Activated T-helper 1 cell treated with anti-CD3 and anti-CD28 coated beads, Interleukin-2, amount 50 U/mL, for 16 hours (primary cell): ENCODE results near the gene ATOH8.

ENCODE experiments used
- DNase-seq, 2 donors: peaks; one replicate each; pipeline ENCODE4 v3.0.0-alpha.2; 2020; ENCODE audit warnings: low read depth in 1 of 2, low spot score in 1 of 2

The ATOH8 gene

DNA sequence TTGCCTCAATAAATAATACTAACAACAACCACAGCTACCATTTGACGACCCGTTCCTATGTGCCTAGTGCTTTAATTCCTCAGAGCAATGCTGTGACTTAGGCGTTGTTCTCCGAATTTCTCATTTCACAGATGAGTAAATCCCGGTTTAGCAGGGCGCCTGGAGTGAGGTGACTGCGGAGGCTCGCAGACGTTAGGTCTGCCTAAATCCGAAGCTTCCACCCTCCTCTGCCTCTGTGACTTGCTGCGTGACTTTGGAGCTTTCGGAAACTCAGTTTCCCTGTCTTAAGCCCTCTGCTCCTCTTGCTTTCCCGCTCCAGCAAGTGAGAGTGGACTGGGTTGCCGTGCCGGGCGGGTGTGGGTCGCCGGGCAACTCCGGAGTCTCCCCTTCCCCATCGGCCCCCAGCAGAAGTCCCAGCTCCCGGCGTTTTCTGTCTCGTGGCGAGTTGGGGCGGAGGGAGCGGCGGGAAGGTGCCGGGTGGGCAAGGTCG lies 711 bp upstream of the ATOH8 start:
- DNase-seq = no peak

DNA sequence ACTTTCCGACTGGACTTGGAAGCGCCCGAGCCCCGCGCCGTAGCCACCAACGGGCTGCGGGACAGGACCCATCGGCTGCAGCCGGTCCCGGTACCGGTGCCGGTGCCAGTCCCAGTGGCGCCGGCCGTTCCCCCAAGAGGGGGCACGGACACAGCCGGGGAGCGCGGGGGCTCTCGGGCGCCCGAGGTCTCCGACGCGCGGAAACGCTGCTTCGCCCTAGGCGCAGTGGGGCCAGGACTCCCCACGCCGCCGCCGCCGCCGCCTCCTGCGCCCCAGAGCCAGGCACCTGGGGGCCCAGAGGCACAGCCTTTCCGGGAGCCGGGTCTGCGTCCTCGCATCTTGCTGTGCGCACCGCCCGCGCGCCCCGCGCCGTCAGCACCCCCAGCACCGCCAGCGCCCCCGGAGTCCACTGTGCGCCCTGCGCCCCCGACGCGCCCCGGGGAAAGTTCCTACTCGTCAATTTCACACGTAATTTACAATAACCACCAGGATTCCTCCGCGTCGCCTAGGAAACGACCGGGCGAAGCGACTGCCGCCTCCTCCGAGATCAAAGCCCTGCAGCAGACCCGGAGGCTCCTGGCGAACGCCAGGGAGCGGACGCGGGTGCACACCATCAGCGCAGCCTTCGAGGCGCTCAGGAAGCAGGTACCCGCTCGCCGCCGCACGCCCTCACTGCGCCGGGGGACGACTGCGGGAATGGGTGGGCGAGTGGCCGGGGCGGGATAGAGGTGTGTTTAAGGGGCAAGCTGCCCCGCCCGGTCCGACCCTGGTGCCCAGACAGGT lies 713 bp downstream of the ATOH8 start:
- DNase-seq = no peak

DNA sequence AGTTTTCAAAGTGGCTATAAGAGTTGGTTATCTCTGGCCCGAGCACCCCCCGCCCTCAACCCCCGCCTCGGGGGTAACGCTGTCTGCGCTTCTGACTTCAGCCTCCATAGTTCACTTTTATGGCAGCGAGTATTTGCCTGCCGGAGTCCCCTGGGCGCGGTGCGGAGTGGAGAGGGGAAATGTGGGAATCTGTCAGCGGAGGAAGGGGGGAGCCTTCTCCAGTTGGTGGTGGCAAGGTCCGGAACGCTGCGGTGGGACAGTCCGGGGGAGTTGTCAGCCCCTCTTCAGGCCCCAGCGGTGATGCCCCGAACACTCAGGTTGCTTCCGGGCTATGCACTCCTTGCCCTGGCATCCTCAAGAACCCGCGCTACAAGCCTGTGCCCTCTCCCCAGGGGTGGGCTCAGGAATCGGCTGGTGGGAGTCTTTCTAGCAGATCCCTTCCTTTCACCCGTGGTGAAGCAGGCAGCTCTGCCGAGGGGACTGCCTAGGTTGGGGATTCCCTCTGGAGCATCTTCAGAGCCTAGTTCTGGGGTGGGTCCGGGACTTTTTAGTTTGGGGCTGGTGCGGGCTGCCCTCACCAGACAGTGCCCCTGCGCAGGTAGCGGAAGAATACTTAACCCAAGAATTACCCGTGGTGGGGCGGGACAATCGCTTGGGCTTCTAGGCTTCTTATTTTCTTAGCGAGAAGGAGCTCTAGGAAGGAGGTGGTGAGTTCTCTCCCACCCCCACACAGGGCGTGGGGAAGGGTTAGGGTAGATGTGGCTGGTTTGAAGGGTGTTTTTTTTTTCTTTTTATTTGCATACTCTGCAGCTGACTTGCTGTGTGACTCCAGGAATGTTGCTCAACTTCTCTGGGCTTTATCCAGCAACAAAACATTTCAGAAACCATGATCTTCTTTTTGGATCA lies 1.6 kb downstream of the ATOH8 start:
- no peak for DNase-seq

DNA sequence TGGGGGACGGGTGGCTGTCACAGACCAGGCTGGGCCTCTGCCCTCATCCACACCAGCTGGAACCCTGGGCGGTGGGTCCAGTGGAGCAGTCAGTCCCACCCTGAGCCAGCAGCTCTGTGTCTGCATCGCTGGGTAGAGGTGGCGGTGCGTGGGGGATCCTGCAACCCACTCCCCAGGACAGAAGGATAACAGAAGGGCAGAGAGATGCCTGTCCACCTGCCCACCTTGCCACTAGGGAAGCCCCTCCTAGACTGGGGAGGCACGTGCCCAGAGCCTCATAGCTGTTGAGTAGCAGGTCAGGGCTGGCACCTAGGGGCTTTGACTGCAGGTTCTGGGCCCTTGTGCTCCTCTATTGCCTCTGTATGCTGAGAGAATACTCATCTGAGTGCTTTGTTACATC lies 2.4 kb downstream of the ATOH8 start:
- no peak for DNase-seq

DNA sequence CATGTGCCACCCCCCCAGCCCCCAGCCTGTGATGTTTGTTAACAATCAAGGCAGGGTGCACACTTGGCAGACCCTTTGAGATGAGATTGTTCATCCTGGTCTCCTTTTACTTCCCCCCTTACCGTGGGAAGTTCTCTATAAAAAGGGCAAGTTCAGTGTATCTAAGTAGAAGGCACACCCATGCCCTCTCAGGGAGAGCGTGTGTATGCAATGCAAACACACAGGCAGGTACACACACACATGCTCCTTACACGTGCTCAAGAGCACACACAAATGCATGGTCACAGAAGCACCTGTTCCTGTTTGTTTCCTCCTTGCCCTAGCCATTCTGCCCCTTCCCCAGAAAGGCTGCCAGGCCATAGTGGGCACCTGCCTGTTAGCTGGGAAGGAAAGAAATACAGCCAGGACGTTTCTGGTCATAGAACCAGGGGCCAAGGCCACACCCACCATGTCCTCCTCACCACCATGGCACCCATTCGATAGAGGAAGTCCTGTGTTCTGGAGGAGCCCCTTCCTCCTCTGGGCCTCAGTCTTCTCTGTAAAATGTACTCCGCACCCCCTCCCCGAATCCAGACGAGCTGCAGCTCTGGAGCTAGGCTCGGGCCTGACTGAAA lies 3.1 kb downstream of the ATOH8 start:
- no peak for DNase-seq

DNA sequence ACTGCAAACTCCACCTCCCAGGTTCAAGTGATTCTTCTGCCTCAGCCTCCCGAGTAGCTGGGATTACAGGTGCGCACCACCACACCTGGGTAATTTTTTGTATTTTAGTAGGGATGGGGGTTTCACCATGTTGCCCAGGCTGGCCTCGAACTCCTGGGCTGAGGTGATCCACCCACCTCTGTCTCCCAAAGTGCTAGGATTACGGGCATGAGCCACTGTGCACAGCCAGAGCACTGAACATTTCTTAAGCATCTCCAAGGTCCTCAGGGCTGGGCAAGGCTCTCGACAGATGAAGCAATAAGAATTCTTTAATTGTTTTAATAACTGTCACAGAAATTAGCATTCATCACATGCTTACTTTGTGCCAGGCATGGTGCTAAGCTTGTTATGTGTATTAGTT lies 4.1 kb downstream of the ATOH8 start:
- DNase-seq = no peak

DNA sequence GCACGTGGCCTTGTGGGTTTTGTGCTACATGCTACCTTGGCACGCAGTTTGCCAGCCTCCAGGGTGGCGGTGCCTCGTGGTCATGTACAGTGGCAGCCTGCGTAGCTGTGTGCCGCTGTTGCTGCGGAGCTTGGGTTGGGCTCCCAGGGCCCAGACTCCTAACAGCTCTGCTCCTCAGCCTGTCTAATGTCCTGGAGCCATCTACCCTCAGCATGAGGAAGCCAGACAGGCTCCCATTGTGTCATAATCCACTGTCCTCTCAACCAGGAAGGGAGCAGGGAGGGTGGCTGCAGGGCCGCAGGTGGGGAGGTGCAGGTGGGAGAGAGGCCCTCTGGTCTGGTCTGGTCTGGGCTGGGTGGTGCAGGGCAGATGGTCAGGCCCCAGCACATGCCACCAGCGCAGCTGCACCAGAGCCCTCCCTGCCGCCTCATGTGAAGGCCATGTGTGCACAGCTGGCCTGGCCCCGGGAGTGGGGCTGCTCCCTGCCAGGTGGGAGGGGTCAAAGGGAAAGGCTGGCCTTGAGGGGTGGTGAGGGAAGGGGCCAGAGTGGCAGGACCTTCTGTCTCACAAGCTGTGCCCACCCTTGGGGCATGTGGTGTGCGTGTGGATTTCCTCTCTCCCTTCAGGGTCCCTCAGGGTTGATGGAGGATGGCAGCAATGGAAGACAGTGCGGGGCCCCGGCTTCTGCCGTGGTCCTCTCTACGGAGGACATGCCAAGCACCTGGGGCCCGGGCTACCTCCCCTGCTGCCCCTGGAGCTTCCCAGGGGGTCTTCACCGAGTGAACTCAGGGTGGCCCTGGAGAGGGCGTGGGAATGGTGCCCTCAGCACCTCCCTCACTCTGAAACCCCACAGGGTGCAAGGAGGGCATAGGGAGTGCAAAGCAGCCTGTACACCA lies 4.8 kb downstream of the ATOH8 start:
- DNase-seq = no peak

DNA sequence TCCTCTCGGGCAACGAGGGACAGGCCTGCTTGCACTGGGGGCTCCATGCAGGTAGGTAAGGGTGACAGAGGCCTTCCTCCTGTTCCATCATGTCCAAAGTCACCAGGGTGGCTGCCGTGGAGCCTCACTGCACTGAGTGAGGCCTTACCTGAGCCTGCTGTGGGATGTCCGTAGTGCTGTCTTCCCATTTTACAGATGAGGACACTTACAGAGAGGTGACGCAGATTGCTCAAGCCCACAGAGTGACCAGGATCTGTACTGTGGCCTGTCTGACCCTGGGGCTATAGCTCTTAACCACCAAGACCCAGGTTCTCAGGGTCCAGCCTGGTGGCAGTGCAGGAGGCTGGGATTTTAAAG lies 5.4 kb downstream of the ATOH8 start:
- no peak for DNase-seq

DNA sequence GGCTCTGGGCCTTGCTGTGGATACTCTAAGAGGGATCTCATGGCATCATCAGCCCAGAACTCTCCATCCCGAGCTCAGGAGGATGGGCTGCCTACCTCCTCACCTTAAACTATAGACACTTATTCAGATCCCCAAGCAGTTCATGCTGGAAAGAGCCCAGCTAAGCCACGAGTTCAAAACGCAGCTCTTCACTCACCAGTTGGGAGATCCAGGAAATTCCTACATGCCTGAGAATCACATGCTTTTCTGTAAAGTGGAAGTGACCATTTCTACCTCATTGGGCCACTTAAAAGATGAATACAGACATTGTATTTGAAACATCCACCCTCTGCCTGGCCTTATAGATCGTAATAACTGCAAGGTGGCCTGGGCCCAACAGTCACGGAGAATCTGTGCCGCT lies 6.6 kb downstream of the ATOH8 start:
- no peak for DNase-seq

DNA sequence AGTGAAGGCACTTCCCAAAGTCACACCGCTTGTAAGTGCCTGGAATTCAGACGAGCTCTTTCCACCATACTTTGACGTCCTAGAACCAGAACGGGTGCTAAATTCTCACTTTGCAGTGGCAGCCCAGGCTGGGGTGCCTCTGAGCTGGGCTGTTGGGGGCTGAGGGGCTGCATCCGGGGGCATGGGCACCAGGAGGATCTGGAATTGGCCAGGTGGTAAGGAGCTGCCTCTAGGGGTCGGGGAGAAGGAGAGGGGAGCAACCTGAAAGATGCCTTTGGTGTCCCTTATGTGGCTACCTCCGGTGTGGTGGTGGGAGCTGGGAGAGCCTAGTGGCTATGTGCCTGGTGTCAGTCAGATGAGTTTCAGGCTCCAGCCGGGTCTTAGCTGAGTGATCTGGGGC lies 7.1 kb downstream of the ATOH8 start:
- no peak for DNase-seq

DNA sequence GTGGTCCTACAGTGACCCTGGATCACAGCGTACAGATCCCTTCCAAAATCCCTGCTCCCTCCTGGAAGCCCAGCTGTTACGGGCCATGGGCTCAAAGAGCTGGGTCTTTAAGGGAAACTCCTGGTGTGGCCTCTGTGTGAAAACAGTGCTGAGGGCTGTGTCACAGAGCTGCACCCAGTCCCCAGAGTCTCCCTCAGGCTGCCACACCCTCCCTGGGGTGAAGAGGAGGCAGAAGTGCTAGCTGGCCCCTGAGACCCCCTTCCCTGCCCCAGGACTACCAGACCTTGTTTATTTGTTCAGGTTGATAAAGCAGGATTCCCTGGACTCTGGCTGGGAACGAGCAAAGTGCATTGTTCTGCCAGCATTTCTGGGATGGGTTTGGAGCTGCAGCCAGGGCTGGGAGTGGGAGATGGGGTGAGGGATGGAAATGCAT lies 7.7 kb downstream of the ATOH8 start:
- DNase-seq = no peak

DNA sequence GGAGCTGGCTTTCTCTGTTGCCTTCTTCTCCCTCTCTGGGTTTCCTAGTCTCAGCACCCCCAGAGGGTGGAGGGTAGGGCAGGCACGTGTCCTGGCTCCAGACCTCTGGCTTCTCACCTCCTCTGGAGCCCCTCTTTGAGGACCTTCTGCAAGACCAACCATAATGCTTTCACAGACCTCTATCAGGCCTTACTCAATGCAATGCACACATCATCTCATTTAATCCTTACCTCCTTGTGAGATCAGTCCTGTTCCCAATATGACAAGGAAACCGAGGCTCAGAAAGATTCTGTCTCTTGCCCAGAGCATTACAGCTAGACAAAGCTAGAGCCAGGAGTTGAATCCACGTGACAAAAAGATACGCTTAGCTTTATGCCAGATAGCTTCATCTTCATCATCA lies 8.2 kb downstream of the ATOH8 start:
- no peak for DNase-seq

DNA sequence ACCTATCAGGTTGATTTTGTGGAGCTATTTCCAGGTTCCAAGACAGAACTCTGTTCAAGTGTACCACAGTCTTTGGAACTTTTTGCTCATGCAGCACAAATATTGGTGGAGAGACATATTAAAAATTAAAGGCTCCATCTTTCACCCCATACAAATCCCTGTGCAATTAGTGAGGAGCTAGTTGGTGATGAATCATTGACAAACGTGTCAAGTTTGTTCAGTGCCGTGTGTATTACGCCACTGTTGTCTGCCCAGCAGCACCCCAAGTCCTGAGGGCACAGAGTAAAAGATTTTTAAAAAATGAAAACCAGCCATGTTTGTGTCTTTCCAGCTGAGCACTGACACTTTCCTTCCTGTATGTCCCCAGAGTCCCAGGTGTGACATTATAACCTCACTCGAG lies 9.3 kb downstream of the ATOH8 start:
- DNase-seq = no peak

DNA sequence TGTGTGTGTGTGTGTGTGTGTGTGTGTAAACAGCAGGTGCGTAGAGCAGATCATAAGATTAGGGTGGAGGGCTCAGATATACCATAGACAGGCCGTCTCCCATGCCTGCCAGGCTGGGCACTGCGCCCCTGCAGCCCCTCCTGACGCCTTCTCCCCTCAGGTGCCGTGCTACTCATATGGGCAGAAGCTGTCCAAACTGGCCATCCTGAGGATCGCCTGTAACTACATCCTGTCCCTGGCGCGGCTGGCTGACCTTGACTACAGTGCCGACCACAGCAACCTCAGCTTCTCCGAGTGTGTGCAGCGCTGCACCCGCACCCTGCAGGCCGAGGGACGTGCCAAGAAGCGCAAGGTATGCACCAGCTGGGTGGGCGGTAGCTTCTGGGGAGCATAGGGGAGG lies 10.0 kb downstream of the ATOH8 start:
- DNase-seq = no peak

DNA sequence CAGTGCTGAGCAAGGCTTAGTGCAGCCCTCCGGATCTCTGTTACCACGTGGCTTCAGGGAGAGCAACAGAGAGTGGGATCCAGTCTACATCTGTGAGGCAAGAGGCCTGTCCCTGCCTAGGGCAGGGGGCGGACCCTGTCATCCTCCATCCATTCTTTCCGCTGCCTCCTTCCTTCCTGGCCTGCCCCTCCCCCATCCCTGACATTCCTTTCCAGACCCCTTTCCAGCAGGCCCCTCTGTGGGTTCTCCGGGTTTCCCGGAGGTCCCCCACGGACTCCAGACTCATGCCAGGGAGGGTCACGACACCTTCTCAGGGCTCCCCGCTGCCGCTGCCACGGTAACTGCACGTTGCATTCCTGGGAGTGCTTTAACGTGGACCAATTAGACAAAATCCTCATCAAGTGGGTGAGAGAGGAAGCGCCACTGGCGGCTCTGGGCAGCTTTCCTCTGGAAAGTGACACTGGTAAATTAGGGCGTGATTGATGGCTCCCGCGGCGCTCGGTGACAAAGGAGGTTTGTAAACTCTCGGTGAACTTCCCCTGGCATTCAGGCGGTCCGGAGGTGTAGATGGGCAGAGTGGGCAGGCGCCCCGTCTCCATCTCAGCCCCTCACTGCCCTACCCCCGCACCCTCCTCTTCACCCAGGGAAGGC lies 11.4 kb downstream of the ATOH8 start:
- no peak for DNase-seq

DNA sequence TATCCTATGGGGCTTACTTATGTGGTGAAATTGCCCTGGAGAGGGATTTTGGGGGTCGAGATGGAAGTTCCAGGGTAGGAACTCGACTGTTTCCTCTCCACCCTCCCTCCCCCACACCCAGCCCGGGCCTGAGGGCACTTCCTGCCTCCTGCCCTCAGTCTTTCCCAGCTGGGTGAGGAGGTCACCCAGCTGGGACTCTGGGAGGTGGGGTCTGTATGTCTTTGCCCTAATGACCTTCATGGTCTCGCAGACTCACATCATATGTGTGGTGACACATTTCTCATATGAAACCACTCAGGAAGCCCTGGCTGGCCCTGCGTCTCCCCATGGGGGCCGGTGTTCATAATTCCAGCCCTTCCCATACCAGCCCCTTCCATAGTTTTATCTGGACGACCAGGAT lies 12.4 kb downstream of the ATOH8 start:
- no peak for DNase-seq

DNA sequence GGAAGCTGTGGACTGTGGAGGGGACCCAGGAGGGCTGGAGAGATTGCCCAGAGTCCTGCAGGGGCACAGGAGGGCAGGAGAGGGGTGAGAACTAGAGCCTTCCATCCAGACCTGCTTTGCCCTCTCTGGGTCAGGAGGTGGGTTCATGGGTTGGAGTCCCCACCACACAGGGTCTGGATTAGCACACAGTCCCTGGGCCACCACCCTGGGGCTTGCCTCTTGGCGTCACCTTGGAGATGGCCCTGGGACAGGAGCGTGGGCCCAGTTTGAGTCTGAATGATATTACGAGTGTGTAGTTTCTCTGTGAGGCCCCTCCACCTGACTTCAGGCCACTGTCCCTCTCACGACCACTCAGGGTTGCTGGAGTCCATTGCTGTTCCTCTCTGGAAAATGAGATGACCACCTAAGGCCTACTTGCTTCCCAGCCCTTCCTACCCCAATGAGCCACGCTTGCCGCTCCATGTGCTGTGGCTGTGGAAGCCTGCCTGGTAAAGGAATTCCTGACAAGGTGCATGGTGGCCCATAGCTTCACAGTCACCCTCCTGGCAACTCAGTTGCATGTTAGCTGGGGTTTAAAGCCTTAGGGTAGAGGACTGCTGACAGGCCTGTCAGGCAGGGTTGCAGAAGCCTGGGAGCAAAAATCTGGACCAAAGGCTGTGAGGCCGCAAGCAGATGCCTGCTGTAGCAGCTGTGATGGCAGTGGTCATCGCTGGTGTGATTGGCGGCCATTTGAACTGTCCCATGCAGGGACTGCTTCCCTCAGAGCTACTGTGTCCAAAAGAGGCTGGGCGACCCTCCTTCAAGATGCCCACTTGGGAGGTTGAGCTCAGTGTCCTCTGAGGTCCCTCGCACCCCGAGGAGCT lies 14.2 kb downstream of the ATOH8 start:
- no peak for DNase-seq

DNA sequence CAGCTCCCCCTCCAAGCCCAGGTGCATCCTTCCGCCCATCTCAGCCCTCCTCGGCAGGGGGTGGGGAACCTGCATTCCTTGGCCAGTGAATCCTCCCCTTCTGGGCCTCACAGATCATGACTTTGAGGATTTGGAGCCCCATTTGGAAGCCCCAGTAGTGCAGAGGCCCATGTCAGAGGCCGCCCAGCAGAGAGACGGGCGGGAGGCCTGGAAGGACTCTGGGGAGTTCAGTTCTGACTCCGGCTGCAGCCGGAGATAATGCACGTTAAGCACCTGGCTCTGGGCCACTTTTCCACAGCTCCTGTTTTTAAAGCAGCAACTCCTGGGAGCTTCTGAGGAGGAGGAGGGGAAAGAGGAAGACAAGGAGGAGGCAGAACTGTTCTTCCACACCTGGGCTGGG lies 14.9 kb downstream of the ATOH8 start:
- no peak for DNase-seq

DNA sequence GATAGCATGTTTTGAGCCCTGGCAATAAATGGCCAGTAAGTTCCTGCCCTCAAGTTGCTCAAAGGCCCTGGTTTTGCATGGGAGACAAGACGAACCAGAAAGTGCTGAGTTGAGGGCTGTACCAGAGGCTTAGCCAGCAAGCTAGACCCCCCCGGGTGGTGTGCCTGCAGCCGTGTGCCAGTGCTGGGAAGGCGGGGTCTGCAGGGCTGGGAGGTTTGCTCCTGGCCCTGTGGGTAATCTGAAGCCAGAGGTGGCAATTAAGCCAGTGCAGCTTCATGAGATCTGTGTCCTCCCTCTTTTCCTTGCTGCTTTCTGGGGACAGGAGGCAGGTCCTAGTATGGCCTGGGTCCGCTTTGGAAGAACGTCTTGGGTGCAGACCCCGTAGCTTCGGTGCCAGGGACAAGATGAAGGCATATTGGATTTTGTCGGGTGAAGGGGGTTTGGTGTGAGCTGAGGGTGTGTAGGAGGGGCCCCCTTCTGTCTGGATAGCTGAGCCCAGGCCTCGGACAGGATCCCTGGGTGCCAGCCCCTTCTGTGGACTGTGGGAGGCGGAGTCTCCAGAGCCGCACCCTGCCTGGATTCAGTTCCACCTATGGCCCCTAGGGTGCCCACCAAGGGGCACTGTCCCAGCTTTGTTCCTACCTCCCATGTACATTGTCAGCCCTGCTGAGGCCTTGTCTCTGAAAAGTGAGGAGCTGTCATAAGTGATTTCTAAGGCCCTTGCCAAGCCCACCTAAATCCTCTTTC lies 15.6 kb downstream of the ATOH8 start:
- DNase-seq = no peak
